HCT116 (cell line): Measurements from ENCODE around the gene ARFGAP1. TPM values are rescaled to one million over a fixed set of nuclear protein-coding genes. Genes with fewer than 3 reads are reported as not detected.

ENCODE experiments used
- ATAC-seq: fragments of 200-7000 bp; cut with Tn5 transposase; 2 replicates; pipeline ENCODE4 v1.9.1; 2020; ENCODE audit warnings: mild to moderate bottlenecking, moderate library complexity
- Bru-seq: library from RNA; stranded (reverse); fragments of 400-500 nt; gene quantifications from one replicate; lab custom pipeline; 2021; lab: Mats Ljungman, UMichigan
- BruChase-seq, 2 experiments: library from RNA; stranded (reverse); fragments of 400-500 nt; gene quantifications; one replicate each; lab custom pipeline; 2021; lab: Mats Ljungman, UMichigan
- BruUV-seq: library from RNA; stranded (reverse); fragments of 400-500 nt; replicated peaks from 2 replicates; lab custom pipeline; 2021; lab: Mats Ljungman, UMichigan
- CTCF ChIA-PET: fragments of 300-600 bp; sonication (Branson Sonifier 250); formaldehyde crosslinking; loops from one replicate; lab custom pipeline; 2021; ENCODE audit warnings: antibody characterized with exemption; lab: Charles Lee
- POLR2A ChIA-PET: fragments of 300-600, 350-600 bp; sonication (Branson Sonifier 250); formaldehyde crosslinking; loops from one replicate; lab custom pipeline; 2021; ENCODE audit warnings: antibody characterized with exemption; lab: Charles Lee
- RAD21 ChIA-PET, 2 experiments: fragments of 300-600 bp; sonication (Branson Sonifier 250); formaldehyde crosslinking; loops; one replicate each; lab custom pipeline; 2023; ENCODE audit warnings: low total read pairs in 2 of 2; ENCODE audit not compliant: uncharacterized antibody in 2 of 2, unreplicated experiment in 2 of 2, low non-redundant PET in 1 of 2; lab: Charles Lee
- DNase-seq: peaks from one replicate; pipeline ENCODE4 v3.0.0-alpha.2; 2010; ENCODE audit warnings: low read depth, low spot score
- H2AFZ ChIP-seq: fragments of 200-600 bp; shearing (Covaris generic), sonication (generic); 2 replicates; pipeline ENCODE4 v1.6.1; 2017; ENCODE audit warnings: low read depth, mixed run types, mixed read lengths, antibody characterized with exemption, low read length; ENCODE audit not compliant: poor library complexity, severe bottlenecking
- H3K27ac ChIP-seq: 2 replicates; pipeline ENCODE4 v1.5.1; 2012; ENCODE audit warnings: low read depth, low read length
- H3K27me3 ChIP-seq: fragments of 200-600 bp; sonication (generic); 2 replicates; pipeline ENCODE4 v1.6.1; 2016; ENCODE audit warnings: mixed run types, low read length, mixed read lengths; ENCODE audit not compliant: insufficient read depth
- H3K36me3 ChIP-seq, 2 experiments: fragments of 200-500 bp in 1 of 2; fragments of 200-600 bp in 1 of 2; sonication (Bioruptor generic) in 1 of 2; sonication (generic) in 1 of 2; 2 replicates each; pipeline versions ENCODE4 v1.5.1 to v1.6.1; 2014 to 2016; ENCODE audit warnings: low read length in 2 of 2, inconsistent platforms in 1 of 2, mixed read lengths in 1 of 2, mixed run types in 1 of 2; ENCODE audit not compliant: insufficient read depth in 2 of 2, control insufficient read depth in 1 of 2
- H3K4me1 ChIP-seq, 2 experiments: fragments of 200-600 bp in 1 of 2; sonication (generic) in 1 of 2; 2 replicates each; pipeline versions ENCODE4 v1.5.1 to v1.6.1; 2012 to 2017; ENCODE audit warnings: low read length in 2 of 2, inconsistent platforms in 1 of 2, mild to moderate bottlenecking in 1 of 2, mixed read lengths in 1 of 2, mixed run types in 1 of 2, moderate library complexity in 1 of 2; ENCODE audit not compliant: insufficient read depth in 2 of 2, control insufficient read depth in 1 of 2
- H3K4me2 ChIP-seq: fragments of 200-600 bp; sonication (generic); 2 replicates; pipeline ENCODE4 v1.6.1; 2017; ENCODE audit warnings: mixed run types, low read length, mixed read lengths
- H3K4me3 ChIP-seq, 2 experiments: fragments of 200-600 bp in 1 of 2; sonication (generic) in 1 of 2; replicated peaks in 1 of 2; 2 replicates each; pipeline ENCODE4 v1.5.1; 2011 to 2016; ENCODE audit warnings: low read length in 2 of 2, control low read depth in 1 of 2, low read depth in 1 of 2, mild to moderate bottlenecking in 1 of 2, mixed read lengths in 1 of 2, mixed run types in 1 of 2
- H3K79me2 ChIP-seq: fragments of 200-600 bp; sonication (generic); 2 replicates; pipeline ENCODE4 v1.6.1; 2017; ENCODE audit warnings: mild to moderate bottlenecking, mixed run types, low read length, moderate library complexity, mixed read lengths; ENCODE audit not compliant: insufficient read depth
- H3K9ac ChIP-seq: fragments of 200-600 bp; sonication (generic); 2 replicates; pipeline ENCODE4 v1.6.1; 2016; ENCODE audit warnings: low read length, mixed read lengths
- H3K9me2 ChIP-seq: fragments of 200-600 bp; sonication (generic), shearing (Covaris generic); 2 replicates; pipeline ENCODE4 v1.6.1; 2017; ENCODE audit warnings: mixed run types, mild to moderate bottlenecking, moderate library complexity; ENCODE audit not compliant: insufficient read depth
- H3K9me3 ChIP-seq, 2 experiments: fragments of 200-500 bp in 1 of 2; fragments of 200-600 bp in 1 of 2; sonication (Bioruptor generic) in 1 of 2; sonication (generic) in 1 of 2; 2 replicates each; pipeline ENCODE4 v1.6.1; 2014 to 2017; ENCODE audit warnings: low read length in 2 of 2, mixed read lengths in 2 of 2, inconsistent platforms in 1 of 2, low read depth in 1 of 2, mild to moderate bottlenecking in 1 of 2, mixed run types in 1 of 2, moderate library complexity in 1 of 2; ENCODE audit not compliant: control insufficient read depth in 1 of 2, insufficient read depth in 1 of 2
- H4K20me1 ChIP-seq: fragments of 200-600 bp; sonication (generic), shearing (Covaris generic); 2 replicates; pipeline ENCODE4 v1.6.1; 2017; ENCODE audit warnings: mixed run types, mild to moderate bottlenecking, moderate library complexity; ENCODE audit not compliant: insufficient read depth
- CEBPB ChIP-seq: IDR thresholded peaks from 2 replicates; pipeline ENCODE4 v1.6.1; 2012; ENCODE audit warnings: low read depth
- EGR1 ChIP-seq: IDR thresholded peaks from 2 replicates; pipeline ENCODE4 v1.6.1; 2012; ENCODE audit warnings: low read depth
- EZH2phosphoT487 ChIP-seq: fragments of 200-600 bp; IDR thresholded peaks from 2 replicates; pipeline ENCODE4 v1.6.1; 2018; ENCODE audit warnings: antibody characterized with exemption, borderline replicate concordance
- JUND ChIP-seq: IDR thresholded peaks from 2 replicates; pipeline ENCODE4 v1.6.1; 2012
- POLR2A ChIP-seq: IDR thresholded peaks from 2 replicates; pipeline ENCODE4 v1.7.0; 2011; ENCODE audit warnings: borderline replicate concordance; ENCODE audit not compliant: insufficient read depth, insufficient read length; ENCODE audit errors: extremely low read depth
- POLR2AphosphoS5 ChIP-seq: IDR thresholded peaks from 2 replicates; pipeline ENCODE4 v1.6.1; 2011; ENCODE audit warnings: mild to moderate bottlenecking, low read depth, low read length, moderate library complexity
- RAD21 ChIP-seq: IDR thresholded peaks from 2 replicates; pipeline ENCODE4 v1.6.1; 2012; ENCODE audit warnings: low read depth, mild to moderate bottlenecking
- SIN3A ChIP-seq: IDR thresholded peaks from 2 replicates; pipeline ENCODE4 v1.6.1; 2012; ENCODE audit warnings: low read depth
- SRF ChIP-seq: IDR thresholded peaks from 2 replicates; pipeline ENCODE4 v1.6.1; 2012; ENCODE audit warnings: low read depth
- ZFX ChIP-seq: fragments of 450-650 bp; IDR thresholded peaks from 2 replicates; pipeline ENCODE4 v1.6.1; 2017
- intact Hi-C: fragments of 100-400 bp; cut with micrococcal nuclease; formaldehyde crosslinking; loops from 2 replicates; pipeline ENCODE4 v1.10.0; 2022
- long read RNA-seq: library from polyadenylated mRNA; unstranded; transcript quantifications from one replicate; pipeline ENCODE4 v2.0.0, GENCODE V29; 2021; ENCODE audit not compliant: unreplicated experiment
- polyA plus RNA-seq: library from polyadenylated mRNA; unstranded; fragments of >200 nt; gene quantifications from 2 replicates; pipeline ENCODE4 v1.2.1, GENCODE V29; 2012; ENCODE audit warnings: missing spikeins
- total RNA-seq: library from RNA; stranded (reverse); gene quantifications from one replicate; pipeline ENCODE4 v1.2.1, GENCODE V29; 2021; ENCODE audit not compliant: unreplicated experiment
- TF ChIP-seq, protein P1 (sequence below): IDR thresholded peaks from 2 replicates; pipeline ENCODE4 v1.6.1; 2012; ENCODE audit warnings: low read depth
- TF ChIP-seq, protein P2 (sequence below): IDR thresholded peaks from 2 replicates; pipeline ENCODE4 v1.6.1; 2012
- TF ChIP-seq, protein P3 (sequence below): IDR thresholded peaks from 2 replicates; pipeline ENCODE4 v1.6.1; 2012
- TF ChIP-seq, protein P4 (sequence below), 3 experiments: fragments of 200-600 bp in 1 of 3; sonication (generic) in 1 of 3; IDR thresholded peaks in 2 of 3; conservative IDR thresholded peaks in 1 of 3; 2 replicates each; pipeline ENCODE4 v1.5.1; 2012 to 2017; ENCODE audit warnings: low read depth in 2 of 3, low read length in 2 of 3, antibody characterized with exemption in 1 of 3, borderline replicate concordance in 1 of 3, control low read depth in 1 of 3, mild to moderate bottlenecking in 1 of 3, mixed read lengths in 1 of 3, mixed run types in 1 of 3, moderate library complexity in 1 of 3; ENCODE audit not compliant: insufficient read depth in 1 of 3
- TF ChIP-seq, protein P5 (sequence below): IDR thresholded peaks from 2 replicates; pipeline ENCODE4 v1.6.1; 2011; ENCODE audit warnings: mild to moderate bottlenecking, low read length, moderate library complexity; ENCODE audit not compliant: insufficient replicate concordance; ENCODE audit errors: extremely low read depth

The ARFGAP1 gene
- total RNA-seq (94.4 TPM), Bru-seq, nascent RNA (percentile 71 among the genes with signal in this experiment), BruChase-seq, experiment 1, labeled RNA remaining after a 6-hour chase (percentile 88 among the genes with signal in this experiment), BruChase-seq, experiment 2, labeled RNA remaining after a 2-hour chase (percentile 90 among the genes with signal in this experiment)
- 62.4 and 87.4 TPM in 2 replicates for polyA plus RNA-seq
- long read RNA-seq, transcript ARFGAP1-203 (13 exons, 3,281 nt): major isoform, 71 of 176 reads
- long read RNA-seq, transcript ARFGAP1-221 (12 exons, 1,040 nt): minor isoform, 7 of 176 reads
- long read RNA-seq, partial matches to known transcripts: 68 of 176 reads
- long read RNA-seq, other reads (novel, unspliced or antisense): 24 of 176 reads

DNA sequence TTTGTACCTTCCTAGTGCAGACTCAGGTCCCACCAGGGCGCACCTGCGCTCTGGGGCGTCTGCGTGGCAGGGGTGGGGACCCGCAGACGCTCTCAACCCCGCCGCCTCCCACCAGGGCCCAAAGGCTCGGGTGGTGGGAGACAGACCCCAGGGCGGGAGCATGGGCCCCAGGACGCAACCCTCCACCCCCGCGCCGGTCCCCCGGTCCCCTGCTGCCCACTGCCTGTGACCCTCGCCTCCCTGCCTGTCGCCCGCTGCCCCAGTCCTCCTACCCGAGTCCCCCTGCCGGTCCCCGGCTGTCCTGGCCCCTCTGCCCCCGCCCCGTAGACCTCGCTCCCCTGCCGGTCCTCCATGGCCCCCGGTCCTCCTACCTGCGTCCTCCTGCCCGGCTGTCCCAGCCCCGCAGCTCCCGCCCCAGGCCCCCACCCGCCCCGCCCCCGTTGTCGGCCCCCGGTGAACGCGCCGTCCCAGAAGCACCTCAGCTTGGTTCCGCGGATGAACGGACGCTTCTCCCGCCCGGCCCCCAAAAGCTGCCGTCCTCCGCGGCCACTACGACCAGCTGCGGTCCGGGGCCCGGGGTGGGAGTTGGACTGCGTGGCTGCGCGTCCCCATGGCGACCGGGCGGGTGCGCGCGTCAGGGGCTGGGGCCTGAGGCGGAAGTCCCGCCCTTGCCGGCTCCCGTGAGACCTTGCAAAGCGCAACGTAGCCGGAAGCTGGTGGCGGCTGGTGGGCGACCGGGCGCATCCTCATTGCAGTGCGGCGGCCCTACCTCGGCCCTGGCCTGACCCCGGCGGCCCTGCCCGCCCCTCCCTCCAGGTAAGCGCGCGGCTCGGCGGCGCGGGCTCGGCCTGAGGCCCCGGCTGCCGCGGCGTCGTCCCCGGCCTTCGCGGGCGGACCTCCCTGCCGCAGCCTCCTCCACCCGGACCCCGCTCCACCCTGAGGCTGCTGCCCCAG, at the start of gene ARFGAP1:
Gene ARFGAP1 (plus strand): TSS at position 709 of the 954 bp plus-strand sequence. CDS start 2,768 bp downstream, outside the sequence.
- Histone ChIP-seq H3K9me2 (no peaks in the 10 kb centered on the region), H3K27ac (peak within 1 kb of the TSS; percentile 72), H3K9ac (peak within 1 kb of the TSS; percentile 96), H3K9me3 (no peaks in the 10 kb centered on the region), H3K4me2 (peak within 1 kb of the TSS; percentile 99), H3K4me3 (peak within 1 kb of the TSS; percentile 98 to 99), H3K36me3 (peaks cover 13 to 16% of the 10 kb centered on the region in 2 experiments), H2AFZ (no peak within 1 kb of the TSS), H3K4me1 (peaks cover 10 to 30% of the 10 kb centered on the region in 2 experiments), H3K79me2 (peaks cover 48% of the 10 kb centered on the region), H3K27me3 (no peaks in the 10 kb centered on the region), H4K20me1 (no peaks in the 10 kb centered on the region)
- ChIA-PET POLR2A (interaction anchor here (1.0 to 1.1 kb wide), 3 partner anchors 9 to 49 kb away, joined by 3 to 6 read pairs (median 3); no protein-coding TSS in a partner anchor), CTCF (interaction anchor here (0.6 to 3.8 kb wide), 3 partner anchors 38 to 104 kb away, joined by 5 to 16 read pairs (median 5); no protein-coding TSS in a partner anchor), RAD21 (no interaction called here)
- no TSS peak for BruUV-seq
- intact Hi-C loops: loop anchor here (5.0 kb wide), 1 partner anchor 40 kb away; no protein-coding TSS in a partner anchor
- peak; percentile 61 for DNase-seq
- ATAC-seq: peak; percentile 93
- TF ChIP-seq, protein P1, sequence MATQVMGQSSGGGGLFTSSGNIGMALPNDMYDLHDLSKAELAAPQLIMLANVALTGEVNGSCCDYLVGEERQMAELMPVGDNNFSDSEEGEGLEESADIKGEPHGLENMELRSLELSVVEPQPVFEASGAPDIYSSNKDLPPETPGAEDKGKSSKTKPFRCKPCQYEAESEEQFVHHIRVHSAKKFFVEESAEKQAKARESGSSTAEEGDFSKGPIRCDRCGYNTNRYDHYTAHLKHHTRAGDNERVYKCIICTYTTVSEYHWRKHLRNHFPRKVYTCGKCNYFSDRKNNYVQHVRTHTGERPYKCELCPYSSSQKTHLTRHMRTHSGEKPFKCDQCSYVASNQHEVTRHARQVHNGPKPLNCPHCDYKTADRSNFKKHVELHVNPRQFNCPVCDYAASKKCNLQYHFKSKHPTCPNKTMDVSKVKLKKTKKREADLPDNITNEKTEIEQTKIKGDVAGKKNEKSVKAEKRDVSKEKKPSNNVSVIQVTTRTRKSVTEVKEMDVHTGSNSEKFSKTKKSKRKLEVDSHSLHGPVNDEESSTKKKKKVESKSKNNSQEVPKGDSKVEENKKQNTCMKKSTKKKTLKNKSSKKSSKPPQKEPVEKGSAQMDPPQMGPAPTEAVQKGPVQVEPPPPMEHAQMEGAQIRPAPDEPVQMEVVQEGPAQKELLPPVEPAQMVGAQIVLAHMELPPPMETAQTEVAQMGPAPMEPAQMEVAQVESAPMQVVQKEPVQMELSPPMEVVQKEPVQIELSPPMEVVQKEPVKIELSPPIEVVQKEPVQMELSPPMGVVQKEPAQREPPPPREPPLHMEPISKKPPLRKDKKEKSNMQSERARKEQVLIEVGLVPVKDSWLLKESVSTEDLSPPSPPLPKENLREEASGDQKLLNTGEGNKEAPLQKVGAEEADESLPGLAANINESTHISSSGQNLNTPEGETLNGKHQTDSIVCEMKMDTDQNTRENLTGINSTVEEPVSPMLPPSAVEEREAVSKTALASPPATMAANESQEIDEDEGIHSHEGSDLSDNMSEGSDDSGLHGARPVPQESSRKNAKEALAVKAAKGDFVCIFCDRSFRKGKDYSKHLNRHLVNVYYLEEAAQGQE: no peak
- TF ChIP-seq JUND (no peak), EGR1 (no peak), CEBPB (no peak), POLR2AphosphoS5 (peak; percentile 91), POLR2A (peak; percentile 38), SIN3A (no peak), SRF (no peak), ZFX (peak; percentile 73; the same call in 1 of the 2 replicates), RAD21 (no peak), EZH2phosphoT487 (no peak)
- TF ChIP-seq, protein P2, sequence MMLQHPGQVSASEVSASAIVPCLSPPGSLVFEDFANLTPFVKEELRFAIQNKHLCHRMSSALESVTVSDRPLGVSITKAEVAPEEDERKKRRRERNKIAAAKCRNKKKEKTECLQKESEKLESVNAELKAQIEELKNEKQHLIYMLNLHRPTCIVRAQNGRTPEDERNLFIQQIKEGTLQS: no peak
- TF ChIP-seq, protein P3, sequence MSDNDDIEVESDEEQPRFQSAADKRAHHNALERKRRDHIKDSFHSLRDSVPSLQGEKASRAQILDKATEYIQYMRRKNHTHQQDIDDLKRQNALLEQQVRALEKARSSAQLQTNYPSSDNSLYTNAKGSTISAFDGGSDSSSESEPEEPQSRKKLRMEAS: no peak
- TF ChIP-seq, protein P4, sequence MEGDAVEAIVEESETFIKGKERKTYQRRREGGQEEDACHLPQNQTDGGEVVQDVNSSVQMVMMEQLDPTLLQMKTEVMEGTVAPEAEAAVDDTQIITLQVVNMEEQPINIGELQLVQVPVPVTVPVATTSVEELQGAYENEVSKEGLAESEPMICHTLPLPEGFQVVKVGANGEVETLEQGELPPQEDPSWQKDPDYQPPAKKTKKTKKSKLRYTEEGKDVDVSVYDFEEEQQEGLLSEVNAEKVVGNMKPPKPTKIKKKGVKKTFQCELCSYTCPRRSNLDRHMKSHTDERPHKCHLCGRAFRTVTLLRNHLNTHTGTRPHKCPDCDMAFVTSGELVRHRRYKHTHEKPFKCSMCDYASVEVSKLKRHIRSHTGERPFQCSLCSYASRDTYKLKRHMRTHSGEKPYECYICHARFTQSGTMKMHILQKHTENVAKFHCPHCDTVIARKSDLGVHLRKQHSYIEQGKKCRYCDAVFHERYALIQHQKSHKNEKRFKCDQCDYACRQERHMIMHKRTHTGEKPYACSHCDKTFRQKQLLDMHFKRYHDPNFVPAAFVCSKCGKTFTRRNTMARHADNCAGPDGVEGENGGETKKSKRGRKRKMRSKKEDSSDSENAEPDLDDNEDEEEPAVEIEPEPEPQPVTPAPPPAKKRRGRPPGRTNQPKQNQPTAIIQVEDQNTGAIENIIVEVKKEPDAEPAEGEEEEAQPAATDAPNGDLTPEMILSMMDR (IDR thresholded peaks at IDR 0.05 in 2 of 3, conservative IDR thresholded peaks at IDR 0.05 in 1 of 3; ENCODE audit: borderline replicate concordance in 1 of 3, insufficient read depth in 1 of 3, low read depth in 2 of 3, low read length in 2 of 3): no peak
- TF ChIP-seq, protein P5, sequence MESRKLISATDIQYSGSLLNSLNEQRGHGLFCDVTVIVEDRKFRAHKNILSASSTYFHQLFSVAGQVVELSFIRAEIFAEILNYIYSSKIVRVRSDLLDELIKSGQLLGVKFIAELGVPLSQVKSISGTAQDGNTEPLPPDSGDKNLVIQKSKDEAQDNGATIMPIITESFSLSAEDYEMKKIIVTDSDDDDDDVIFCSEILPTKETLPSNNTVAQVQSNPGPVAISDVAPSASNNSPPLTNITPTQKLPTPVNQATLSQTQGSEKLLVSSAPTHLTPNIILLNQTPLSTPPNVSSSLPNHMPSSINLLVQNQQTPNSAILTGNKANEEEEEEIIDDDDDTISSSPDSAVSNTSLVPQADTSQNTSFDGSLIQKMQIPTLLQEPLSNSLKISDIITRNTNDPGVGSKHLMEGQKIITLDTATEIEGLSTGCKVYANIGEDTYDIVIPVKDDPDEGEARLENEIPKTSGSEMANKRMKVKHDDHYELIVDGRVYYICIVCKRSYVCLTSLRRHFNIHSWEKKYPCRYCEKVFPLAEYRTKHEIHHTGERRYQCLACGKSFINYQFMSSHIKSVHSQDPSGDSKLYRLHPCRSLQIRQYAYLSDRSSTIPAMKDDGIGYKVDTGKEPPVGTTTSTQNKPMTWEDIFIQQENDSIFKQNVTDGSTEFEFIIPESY: peak; percentile 58
